HG03095 (cell line): Measurements from ENCODE around the gene BACE2.

Experiments used
- ATAC-seq: cut with Tn5 transposase; IDR thresholded peaks from one replicate; pipeline ENCODE4 v1.9.1; 2021; ENCODE audit warnings: moderate library complexity; ENCODE audit not compliant: unreplicated experiment

BACE2 gene

DNA sequence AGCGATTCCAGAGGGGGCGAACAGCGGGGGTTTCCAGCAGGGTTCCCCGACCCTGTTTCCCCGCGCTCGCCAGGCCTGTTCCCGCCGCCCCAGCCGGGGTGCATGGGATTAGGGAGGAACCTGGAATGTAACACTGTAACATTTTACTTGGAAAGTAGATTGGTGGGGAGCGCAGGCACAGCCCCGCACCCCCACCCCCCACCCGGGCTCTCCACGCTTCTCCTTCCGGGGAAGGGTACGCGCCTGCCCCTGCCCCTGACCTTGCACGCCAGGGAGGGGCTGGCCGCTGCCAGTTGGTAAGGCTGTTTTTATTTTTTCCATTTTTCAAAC, 149.1 kb downstream of the BACE2 start:
- no peak for ATAC-seq

DNA sequence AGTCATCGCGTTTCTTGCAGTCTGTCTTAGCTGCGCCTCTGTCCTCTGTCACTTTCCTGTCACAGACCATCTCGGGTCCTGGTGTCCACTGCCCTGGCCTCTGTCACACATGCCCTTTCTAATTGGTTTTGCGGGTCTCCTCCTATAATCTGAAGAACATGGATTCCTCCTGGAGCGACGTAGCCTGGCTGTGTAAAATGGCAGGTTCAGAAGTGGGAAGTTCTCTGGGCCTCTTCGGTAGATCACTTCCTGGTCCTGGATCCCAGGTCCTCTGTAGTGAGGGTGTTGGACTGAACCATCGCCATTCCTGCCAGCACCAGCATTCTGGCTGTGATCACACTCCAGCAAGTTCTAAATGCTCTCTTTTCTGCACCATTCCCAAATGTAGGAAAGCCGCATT, 149.5 kb downstream of the BACE2 start:
- ATAC-seq, result no peak

DNA sequence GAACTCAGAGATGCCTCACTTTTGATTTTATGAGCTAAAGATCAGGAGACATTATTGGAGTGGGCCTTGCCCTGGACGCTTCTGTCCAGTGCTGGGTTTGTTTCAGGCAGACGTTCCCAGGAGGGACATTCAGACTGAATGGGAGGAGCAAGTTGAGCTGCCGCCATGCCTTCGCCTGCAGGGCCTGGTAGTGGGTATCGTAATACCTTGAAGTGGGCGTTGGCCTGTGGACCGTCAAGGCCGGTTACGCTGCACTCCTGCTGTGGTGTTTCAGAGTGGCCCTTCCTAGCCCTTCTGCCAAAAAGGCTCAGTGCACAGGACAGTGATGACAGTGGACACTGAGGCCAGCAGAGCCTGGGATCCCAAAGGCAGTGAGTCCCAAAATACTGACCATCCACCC, 150.3 kb downstream of the BACE2 start:
- no peak for ATAC-seq

DNA sequence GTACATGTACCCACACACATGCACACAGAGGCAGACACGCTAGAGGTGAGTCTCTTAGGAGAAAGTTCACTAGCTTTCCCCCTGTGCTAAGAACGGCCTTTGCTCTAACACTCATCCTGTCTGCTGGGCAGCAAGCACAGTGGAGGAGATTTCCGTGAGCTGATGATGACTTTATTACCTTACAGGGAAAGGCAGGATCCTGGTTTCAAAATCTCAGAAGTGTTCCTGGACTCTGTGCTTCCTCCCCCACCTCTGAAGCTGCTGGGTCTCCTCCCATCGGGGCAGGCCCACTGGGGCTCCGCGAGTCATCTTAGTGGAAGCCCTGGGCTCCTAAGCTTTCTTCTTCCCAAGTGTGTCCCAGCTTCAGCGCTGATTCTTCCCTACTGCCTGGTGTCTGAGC, 151.3 kb downstream of the BACE2 start:
- no peak for ATAC-seq

DNA sequence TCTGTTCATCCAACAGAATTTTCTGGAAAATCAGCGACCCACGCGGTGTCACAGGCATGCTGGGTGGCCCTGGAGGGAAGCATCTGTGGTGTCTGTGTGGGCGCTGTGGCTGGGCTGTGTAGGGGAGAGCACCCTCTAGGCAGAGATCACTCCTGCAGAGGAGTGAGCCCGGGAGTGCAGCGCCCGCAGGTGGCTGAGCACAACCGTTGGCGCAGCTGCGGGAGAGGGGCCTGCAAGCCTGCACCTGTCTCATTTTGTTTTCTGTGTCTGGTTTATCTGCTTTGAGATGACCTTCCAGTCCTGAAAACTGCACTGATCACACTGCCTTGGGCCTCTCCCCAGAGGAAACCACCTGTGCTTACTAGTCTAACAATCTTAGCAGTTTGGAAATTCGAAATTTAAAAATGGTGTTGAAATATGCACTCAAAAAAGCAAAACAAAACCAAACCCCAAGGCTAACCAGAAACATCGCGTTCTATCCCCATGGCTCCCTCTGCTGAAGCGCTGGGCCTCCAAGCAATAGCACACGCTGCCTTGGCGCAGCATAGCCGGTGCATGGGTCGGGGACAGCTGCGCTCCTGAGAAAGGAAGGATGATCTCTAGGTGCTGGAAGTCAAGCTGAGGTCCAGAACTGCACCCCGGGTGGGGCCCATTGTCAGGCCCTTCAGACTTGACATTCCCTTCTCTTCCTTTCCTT, 153.4 kb downstream of the BACE2 start:
- ATAC-seq, result no peak

DNA sequence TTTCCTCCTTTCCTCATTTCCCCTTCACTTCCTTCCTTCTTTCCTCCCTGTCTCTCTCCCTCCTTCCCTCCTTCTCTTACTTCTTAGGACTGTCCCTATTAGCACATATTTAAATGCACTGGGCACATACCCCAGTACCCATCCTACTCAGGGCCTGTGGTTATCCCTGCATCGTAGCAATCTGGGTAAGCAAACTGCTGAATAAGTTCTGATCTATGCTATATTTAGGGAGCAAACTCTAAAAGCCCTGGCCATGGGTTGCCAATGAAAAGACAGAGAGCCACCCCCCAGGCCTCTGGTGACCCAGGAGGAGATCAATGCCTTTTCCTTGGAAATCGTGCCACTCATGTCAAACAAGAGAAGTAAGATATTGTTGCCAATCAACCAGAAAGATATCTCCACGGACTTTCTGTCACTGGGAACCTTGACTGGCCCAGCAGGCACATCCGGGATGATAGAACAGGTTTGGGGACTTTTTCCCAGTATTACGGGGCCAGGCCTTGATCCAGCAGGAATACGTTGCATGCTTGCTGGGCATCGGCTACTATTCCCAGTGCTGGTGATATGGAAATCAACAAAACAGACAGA, 154.0 kb downstream of the BACE2 start:
- no peak for ATAC-seq

DNA sequence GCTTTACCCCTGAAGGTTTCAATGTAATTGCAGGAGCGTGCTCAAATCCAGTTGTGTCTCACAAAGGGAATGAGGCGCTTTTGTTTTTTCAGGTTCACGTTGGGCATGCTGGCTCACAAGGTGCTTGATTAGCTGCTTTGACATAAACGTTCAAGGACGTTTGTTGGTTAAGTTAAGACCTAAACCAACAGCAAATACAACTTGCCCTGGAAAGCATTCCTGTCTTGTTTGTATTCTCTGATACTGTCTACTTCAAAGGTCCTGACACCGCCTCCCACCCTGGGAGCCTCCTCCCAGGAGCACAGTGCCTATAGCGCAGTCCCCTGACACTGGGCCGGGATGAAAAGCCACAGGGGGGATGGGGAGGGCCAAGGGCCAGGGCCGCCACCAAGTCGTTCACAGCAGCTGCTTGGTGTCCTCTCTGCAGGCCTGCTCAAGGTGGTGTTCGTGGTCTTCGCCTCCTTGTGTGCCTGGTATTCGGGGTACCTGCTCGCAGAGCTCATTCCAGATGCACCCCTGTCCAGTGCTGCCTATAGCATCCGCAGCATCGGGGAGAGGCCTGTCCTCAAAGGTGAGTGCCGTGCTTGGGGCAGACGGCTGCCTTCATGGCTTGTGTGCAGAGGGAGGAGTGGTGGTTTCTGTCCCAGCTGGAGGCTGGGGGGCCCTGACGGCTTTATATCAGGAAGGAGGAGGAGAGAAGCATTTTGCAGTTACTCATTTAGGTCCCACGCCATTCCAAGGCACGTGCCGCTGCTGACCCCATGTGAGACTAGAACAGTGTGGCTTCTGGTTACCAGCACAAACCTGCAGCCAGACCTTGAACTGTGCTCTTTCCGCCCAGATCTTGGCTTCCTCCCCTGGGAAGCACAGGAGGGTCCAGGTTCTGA, 154.8 kb downstream of the BACE2 start:
- ATAC-seq, result no peak

DNA sequence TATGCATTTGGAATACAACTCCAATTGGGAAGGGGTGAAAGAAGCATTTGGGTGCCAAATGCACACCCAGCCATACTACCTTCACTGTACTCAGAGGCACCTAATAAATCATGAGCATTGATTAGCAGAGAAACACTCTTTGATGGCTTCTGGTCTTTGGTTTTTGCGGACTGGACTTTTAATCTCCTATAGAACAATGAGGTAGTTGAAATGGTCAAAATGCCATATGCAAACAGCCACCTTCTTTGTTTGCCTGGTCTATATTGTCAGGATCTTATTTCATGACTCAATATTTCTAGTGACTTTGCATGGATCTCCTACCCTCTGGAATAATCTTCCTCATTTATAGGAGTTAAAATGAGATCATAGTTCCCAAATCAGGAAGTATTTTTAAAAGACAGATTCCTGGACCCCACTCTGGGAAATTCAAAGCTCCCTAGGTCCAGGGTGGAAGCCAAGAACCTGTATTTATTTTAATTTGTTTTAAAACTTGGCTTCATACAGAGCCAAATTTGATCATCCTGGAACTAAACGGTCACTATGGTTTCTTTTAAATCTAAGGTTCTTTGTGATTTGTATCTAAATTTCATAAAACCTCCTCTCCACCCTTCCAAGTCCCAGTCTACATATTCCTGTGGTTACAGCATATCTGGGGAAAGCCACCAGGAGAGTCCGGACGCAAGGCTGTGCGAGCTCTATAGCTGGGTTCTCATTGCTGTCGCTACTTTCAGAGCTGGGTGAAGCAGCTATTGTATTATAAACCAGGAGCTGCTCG, 157.4 kb downstream of the BACE2 start:
- ATAC-seq, result no peak

DNA sequence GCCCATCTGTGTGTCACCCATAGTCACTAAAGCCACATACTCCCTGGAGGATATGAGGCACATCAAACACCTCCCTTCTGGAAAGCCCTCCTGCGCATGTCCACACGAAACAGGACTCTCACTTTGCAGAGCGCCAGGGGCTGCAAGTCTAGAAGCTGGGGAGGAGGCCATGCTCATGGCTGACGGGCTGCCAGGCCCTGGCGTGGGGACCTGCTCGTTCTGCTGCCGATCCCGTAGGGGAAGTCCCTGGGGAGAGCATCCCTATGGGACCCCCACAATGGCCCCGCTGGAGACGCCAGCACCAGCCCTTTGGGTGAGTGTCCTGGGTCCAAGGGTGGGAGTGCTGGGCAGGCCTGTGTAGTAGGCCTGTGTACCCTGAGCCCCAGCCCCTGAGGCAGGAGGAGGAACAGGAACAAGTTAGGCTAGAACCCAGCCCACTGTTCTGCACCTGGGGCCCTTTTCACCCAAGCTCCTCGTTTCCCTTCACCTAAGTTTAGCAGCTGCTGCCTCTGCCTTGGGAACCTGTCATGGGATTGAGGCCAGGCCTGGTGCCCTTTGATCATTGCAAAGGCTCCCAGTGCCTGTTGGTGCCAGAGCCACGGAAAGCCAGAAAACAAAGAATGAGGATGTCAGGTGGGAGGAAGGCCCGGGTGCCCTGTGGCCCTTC, 158.6 kb downstream of the BACE2 start:
- no peak for ATAC-seq

DNA sequence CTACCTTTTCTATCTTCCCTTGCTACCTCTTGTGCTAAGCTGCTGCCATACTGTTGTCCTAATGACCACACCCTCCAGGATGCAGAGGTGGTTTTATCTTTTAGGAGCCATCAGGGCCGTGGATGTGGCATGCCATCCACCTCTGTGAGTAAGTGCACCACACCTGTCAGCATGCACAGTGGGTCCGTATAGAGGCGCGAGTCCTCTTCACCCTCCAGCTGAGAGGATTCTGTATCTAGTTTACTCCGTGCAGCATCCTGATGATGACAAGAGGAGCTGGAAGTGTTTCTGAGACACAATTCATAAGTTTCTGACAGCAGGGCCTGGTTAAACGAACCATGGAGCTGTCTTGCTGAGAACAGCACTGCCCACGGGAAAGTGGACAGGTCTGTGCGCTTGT, 159.8 kb downstream of the BACE2 start:
- ATAC-seq, result no peak

DNA sequence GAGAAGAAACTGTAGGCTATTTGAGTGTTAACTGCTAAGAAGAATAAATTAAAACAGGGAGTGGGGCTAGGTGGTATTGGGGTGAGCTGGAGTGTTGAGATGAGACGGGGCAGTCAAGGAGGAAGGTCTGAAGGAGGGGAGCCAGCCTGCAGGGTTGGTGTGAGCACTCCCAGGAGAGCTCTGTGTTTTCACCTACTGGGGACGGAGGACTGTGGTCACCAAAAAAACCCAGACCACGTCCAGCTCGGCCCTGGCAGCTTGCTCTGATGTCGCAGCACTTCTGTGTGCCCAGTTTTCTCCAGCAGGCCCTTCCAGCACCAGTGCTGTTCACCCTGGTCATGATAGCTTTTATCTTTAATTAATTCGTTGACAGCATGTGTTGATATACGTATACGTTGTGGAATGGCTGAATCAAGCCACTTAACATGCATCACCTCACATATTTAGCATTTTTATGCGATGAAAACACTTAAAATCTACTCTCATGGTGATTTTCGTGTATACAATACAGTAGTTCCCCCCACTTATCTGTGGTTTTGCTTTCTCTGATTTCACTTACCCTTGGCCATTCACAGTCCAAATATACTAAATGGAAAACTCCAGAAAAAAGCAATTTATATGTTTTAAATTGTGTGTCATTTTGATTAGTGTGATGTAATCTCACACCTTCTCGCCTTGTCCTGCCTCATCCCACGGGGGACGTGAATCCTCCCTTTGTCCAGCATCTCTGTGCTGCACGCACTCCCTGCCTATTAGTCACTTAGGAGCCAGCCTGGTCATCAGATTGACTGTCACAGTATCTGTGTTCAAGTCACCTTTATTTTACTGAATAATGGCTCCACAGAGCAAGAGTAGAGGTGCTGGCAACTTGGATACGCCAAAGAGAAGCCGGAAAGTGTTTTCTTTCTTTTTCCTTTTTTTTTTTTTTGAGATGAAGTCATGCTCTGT, 161.0 kb downstream of the BACE2 start:
- no peak for ATAC-seq
